Ecto neural progenitor cell (in vitro differentiated cells): Measurements from ENCODE around the gene MX2.
A peak's percentile ranks its signal among the peaks of the same experiment; 100 is the strongest.

ENCODE experiments used
- DNase-seq: peaks from one replicate; pipeline ENCODE4 v3.0.0-alpha.2; 2018; ENCODE audit warnings: low spot score

MX2 gene

DNA sequence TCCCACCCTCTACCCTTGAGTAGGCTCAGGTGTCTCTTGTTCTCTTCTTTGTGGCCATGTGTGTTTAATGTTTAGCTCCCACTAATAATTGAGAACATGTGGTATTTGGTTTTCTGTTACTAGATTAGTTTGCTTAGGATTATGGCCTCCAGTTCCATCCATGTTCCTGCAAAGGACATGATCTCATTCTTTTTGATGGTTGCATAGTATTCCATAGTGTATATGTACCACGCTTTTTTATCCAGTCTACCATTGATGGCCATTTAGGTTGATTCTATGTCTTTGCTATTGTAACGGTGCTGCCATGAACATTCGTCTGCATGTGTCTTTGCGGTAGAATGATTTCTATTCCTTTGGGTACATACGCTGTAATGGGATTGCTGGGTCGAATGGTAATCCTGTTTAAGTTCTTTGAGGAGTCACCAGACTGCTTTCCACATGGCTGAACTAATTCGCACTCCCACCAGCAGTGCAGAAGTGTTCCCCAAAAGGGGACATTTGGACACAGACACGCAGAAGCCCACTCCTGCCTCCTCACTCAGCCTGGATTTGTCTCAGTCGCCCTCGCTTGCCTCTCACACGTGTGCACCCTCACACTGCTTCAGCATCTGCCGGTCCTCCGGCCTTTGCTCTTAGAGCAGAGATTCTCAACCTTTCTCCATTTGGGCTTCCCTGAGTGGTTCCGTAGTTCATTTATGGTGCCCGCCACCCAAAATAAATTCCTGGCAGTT is 3.7 kb downstream of the MX2 start:
- no peak for DNase-seq

DNA sequence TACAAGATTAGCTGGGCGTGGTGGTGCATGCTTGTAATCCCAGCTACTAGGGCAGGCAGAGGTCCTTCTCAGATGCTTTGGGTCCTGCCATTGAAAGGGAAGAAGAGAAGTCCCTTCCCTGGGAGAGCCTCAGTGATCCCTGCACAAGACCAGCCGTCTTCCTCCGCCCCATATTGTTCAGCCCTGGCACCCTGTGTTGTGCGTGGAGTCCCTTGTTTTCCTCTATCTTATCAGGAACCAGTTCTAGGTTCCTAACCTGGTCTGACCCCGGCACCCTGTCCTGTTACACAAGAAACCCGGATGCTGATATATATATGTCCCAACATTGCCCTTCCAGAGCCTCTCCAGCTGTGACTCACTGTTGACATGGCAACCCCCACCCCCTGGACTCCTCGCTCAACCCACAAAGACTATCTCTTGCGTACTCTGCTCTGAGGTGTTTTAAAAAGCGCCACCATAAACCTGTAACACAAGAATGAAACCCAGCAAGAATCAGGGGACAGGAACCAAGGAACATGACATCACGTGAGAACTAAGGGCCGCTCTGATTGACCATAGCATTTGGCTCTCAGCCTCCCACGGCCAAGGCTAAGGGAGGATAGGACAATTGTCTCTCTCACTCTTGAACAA is 4.8 kb downstream of the MX2 start:
- no peak for DNase-seq

- DNase-seq: no peak
Measured at GRCh38 chr21:41367301-41367944, 5.6 kb downstream of the MX2 start.

DNA sequence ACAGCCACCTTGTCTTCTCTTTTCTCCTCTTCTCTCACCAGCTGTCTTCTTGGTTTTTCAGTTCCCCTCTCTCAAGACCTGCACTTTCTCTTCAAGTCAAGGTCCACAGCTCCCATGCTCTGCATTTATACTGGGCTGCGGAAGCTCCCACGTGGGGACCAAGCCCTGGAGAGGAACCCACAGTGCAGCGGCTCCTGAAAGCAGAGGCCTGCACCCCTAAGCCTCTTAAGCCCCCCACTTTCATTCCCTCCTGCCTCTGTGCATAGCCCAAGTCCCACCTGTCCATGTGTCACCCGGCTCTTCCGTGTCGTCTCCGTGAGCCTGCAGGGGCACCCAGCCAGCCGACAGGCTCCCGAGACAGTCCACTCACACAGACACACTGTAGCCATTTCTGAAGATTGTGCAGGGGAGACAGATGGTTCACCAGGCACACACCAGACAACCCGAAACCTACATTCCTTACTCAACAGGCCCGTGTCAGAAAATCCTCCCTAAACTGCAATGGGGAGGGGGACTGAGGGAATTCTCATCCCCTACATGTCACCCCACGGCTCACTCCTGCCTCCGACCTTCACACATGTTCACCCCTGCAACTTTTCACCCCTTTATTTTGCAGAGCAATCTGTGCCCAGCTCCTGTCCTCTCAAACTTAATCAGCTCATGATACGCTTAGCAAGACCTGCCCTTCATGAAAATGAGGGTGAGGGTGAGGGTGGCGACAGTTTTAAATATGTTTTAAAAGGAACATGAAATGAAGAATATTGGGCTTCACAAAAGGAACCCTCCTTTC is 6.3 kb downstream of the MX2 start:
- no peak for DNase-seq

DNA sequence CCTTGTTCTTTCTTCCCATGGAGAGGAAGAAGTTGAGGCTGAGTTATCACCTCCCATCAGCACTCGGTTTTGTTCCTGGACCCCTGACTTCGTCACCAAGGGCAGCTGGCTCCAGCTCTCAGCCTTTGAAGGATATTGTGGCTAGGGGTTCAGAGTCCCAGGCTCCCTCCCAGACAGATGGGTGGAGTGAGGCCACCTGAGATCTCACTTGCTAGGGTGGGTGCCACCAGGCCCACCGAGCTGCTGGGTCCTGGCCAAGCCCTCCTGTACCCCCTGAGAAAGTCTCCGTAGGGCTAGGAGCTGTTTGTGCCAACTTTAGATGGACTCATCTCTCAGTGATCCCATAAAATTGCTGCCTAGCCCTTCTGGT is 6.9 kb downstream of the MX2 start:
- no peak for DNase-seq

- peak; percentile 72 for DNase-seq
Measured at GRCh38 chr21:41369105-41369919, 7.5 kb downstream of the MX2 start.

DNA sequence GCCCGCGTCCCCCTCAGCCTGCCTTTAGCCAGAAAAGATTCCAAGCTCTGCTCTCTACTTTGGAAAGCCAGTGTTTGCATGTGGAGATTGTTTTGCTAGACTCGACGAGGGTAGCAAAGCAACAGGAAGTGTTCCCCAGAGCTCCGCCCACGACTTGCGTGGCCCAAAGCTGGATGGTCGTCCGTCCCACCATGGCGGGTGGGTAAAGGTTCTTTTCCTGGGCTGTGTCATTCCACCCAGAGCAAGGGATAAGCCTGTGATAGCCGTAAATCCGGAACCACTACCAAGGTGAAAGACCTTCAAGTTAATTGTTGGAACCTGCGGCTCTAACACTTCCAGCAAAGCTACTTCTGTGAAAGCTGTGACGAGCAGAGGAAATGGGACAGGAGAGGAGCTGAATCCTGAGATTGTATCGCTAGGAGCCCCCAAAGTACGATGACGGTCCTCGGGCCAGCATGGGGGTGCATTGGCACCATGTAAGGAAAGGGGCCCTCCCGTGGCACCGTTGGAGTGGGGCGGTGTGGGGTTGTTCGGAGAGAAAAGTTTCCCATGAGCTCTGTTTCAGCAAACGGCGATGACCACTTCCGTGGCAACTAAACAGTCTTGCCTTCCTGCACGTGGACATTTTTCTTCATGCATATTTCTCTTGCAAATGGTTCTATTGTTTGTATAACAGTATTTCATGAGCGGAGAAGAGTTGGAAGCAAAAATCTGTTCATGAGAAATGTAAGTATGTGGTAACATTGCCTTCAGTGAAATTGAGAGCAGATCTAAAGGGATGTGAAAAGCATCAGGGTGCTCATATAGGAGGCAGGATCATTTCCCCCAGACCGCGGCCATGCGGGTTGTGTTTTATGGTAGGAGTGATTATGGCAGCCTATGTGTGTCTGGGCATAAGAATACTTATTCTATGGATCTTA is 8.4 kb downstream of the MX2 start:
- no peak for DNase-seq

DNA sequence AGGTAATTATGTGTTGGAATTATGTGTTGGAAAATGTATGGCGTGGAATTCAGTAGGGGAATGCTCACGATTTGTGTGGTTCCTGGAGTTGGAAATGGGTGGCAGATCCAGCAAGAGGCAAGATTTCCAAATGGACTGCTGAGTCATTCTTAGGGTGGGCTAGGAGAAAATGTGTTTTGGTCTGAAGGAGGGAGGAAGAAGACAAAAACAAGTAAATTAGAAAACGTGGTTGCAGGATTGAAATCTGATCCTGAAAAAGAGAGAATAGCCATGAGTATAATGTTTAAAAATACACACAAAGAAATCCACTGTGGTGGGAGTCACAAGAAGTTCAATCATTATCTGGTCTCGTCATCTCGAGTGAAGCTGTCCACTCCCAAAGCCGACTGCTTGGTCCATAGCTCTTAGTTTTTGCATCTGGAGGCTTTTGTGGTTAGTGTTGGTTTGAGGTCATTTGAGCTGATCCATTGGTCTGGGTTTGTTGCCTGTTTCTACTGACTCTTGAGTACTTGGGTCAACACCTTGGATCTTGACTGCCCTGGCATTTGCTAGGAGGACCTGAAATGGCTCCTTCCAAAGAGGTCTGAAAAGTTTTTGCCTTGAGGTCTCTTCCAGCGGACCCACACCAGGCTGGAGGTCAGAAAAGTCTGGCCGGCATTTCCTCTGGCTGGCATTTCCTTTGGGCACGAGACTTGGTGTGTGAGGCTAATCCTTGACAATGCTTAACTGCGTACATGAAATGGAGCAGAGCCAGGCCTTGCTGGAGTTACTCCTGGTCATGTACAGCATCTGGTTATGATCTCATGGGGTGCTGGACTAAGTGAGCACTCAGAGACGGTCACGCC is 9.2 kb downstream of the MX2 start:
- no peak for DNase-seq

GRCh38 chr21:41371685-41372030 is 9.8 kb downstream of the MX2 start:
- DNase-seq: no peak

DNA sequence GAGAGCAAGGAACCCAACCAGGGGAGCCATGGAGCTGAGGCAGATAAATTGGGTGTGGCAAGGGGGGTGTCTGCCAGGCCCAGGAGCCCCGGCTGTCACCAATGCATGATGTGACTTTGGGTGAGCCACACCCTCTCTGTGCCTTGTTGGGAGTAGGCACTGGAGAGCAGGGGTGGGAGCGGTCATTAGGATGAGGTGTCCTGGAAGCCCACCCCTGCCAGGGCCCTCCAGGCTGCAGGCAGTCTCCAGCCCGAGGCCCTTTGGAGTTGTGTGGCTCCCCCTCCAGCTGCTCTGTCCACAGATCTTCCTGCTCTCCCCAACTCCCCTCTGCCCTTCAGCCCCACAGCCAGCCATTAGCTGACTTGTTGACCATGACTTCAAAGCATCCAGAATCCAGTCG is 11.4 kb downstream of the MX2 start:
- no peak for DNase-seq

- DNase-seq: no peak
Measured at GRCh38 chr21:41373763-41374162, 11.9 kb downstream of the MX2 start.

- DNase-seq: no peak
Measured at GRCh38 chr21:41374177-41374712, 12.4 kb downstream of the MX2 start.

DNA sequence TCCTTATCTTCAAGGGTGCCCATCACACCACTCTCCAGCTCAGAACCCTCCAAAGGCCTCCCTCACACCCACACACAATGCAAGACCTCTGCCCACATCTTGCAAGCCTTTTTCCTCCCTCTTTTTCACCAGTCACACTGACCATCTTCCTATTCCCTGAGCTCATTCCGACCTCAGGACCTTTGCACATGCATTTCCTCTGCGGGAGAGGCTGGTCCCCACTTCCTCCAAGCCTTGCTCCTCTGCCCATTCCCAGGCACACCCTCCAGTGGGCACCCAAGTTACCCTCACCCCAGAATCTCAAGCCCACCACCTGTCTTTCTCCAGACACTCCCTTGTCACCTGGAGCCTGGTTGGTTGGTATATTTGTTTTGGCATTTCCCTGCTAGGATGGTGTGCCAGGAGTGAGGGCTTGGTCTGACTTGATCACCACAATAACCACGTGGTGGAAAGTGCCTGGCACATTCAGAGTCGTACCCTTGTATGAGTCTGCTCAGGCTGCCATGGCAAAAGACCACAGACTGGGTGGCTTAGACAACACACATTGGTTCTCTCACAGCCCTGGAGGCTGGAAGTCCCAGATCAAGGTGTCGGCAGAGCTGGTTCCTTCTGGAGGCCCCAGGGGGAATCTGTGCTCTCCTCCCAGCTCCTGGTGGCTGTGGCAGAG is 13.2 kb downstream of the MX2 start:
- no peak for DNase-seq

GRCh38 chr21:41375875-41376274 is 14.0 kb downstream of the MX2 start:
- DNase-seq: no peak

DNA sequence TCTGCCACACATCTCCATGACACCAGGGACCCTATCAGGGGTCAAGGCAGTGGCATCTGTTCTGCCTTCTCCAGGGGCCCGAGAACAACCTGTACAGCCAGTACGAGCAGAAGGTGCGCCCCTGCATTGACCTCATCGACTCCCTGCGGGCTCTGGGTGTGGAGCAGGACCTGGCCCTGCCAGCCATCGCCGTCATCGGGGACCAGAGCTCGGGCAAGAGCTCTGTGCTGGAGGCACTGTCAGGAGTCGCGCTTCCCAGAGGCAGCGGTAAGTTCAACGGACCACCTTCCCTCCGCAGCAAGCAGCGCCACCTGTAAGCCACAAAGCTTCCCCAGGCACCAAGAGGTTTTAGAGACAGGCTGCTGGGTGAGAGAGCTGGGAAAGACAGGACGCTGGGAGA is 15.9 kb downstream of the MX2 start:
- DNase-seq: no peak

DNA sequence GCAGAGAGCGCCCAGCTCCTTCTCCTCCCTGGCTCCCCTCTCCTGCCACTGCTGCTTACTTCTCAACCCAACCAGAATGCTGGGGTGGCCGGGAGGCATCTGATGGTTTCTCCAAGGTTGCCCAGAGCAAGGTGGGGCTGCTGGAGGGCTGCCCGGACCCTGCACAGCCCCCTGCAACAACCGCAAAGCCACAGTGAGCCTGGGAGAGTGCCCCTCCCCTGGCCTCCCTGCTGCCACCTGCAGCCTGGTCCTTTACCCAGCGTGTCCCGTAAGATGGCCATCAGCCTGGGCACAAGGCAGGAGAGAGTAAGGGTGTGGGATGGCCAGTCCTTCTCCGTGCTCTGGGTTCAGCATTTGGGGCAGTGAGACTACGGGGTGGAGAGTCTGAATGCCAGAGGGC is 17.0 kb downstream of the MX2 start:
- DNase-seq: no peak

DNA sequence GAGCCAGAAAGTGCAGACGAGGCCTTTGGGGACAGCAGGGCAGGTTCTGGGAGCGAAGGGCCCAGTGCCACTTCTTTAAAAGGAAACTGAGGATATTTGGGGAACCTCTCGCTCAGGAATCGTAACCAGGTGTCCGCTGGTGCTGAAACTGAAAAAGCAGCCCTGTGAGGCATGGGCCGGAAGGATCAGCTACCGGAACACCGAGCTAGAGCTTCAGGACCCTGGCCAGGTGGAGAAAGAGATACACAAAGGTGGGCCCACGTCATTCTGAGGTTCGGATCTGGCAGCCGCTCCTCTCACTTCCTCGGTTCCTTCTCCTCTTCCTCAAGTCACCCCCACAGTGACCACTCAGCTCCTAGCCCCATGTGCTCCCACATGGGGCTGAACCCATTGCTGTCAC is 18.1 kb downstream of the MX2 start:
- DNase-seq: no peak

DNA sequence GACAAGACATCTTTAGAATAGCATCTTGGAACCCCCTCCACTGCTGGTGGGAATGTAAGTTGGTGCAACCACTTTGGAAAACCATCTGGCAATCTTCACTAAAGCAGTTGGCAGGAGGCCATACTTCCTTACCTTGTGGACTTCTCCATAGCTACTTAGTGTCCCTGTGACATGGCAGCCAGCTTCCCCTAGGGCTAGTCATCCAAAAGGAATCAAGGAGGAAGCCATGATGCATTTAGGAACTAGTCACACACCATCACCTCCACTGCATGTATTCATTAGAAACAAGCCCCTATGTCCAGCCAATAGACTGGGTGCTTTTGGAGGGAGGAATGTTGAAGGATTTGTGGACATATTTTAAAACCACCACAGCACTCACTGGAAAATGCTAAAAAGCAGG is 19.9 kb downstream of the MX2 start:
- DNase-seq: no peak
